Articular chondrocyte of knee joint (primary cell): ENCODE results near the gene YPEL5. TPM values are rescaled to one million over a fixed set of nuclear protein-coding genes. Genes with fewer than 3 reads are reported as not detected.

Experiments used
- small RNA-seq: library from RNA; depleted of rRNA; stranded (forward); fragments of <200 nt; gene quantifications from one replicate; pipeline ENCODE3, GENCODE V24; 2012
- total RNA-seq: library from RNA; depleted of rRNA; stranded (reverse); fragments of >200 nt; gene quantifications from 2 replicates; pipeline ENCODE4 v1.2.3, GENCODE V29; 2012

The YPEL5 gene
- 91.2 and 98.6 TPM in 2 replicates for total RNA-seq

DNA sequence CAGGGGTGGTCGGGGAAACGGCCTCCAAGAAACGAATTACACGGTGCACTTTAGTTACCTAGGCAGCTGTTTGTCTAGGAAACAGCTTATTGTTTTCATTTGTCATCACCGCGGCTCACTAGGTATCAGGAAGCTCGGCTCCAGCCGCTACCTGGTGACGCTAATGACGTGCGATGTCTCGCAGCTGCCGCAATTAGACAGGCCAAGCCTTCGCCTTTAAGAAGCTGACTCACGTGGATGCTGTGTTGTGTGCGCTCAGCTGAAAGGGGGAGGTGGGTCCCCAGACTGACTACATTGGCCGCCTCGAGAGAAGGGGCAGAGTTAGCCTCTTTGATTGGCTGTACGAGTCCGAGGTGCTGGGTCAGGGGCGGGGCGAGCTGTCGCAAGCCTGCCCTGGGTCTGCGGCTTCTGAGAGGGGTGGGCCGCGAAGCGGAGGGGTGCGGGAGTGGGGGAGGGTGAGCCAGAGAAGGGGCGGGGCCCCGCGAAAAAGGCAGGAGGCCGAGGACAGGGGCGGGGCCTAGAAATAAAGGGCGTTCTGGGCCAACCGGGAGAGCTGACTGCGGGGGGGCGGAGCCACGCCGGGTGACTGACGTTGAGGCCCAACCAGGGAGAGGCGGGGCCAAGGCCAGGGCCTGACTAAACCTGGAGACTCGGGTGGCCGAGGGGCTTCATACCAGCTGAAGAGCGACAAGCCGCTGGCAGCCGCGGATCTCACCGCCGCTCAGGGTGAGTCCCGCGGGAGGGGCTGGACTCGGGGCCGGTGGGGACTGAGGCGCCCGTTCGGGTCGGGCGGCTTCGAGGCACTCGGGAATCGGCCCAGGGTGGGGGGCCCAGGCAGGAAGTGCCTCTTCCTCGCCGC is at the start of gene YPEL5:
YPEL5 (plus strand) TSS at position 671 of the 859 bp plus-strand sequence. CDS start 9,645 bp downstream, outside the sequence.

Small RNA genes within 50 kb of the gene (small RNA-seq; reads per million reads assigned to genes)
- not detected for gene SNORA10B

Other genes starting within 250 kb of the YPEL5 start
- not detected in 2 replicates for gene ALK, start 225.4 kb upstream of the YPEL5 start, total RNA-seq
- 241 and 379 TPM in 2 replicates for gene LBH, start 84.5 kb downstream of the YPEL5 start, total RNA-seq